Spleen (tissue), 11 donors: ENCODE measurements around the gene ANKRD27. TPM values are rescaled to one million over a fixed set of nuclear protein-coding genes. Genes with fewer than 3 reads are reported as not detected.
"Not testable (repeated sequence)": the region's sequence is repeated elsewhere in the genome, so short reads cannot be mapped to it uniquely, and the experiment has no call there.

Source experiments
- DNase-seq: peaks from one replicate; pipeline ENCODE4 v3.0.0-alpha.2; 2020
- H3K27ac ChIP-seq, 8 donors: fragments of 200-600 bp; sonication (generic) in 7 of 8; 1 replicate in 4 of 8; 2 replicates in 4 of 8; pipeline versions ENCODE4 v1.5.0 to v1.8.0; 2016 to 2021; ENCODE audit warnings: inconsistent platforms in 4 of 8, mild to moderate bottlenecking in 4 of 8, moderate library complexity in 1 of 8
- H3K27me3 ChIP-seq, 7 donors: fragments of 200-600 bp; sonication (generic) in 6 of 7; replicated peaks in 1 of 7; 1 replicate in 4 of 7; 2 replicates in 3 of 7; pipeline versions ENCODE4 v1.5.0 to v1.8.0; 2016 to 2021; ENCODE audit warnings: inconsistent platforms in 3 of 7, mild to moderate bottlenecking in 1 of 7
- H3K36me3 ChIP-seq, 6 donors: fragments of 200-600 bp; sonication (generic) in 5 of 6; 1 replicate in 4 of 6; 2 replicates in 2 of 6; pipeline versions ENCODE4 v1.5.0 to v1.8.0; 2016 to 2021; ENCODE audit warnings: inconsistent platforms in 2 of 6
- H3K4me1 ChIP-seq, 6 donors: fragments of 200-600 bp; sonication (generic) in 5 of 6; 1 replicate in 3 of 6; 2 replicates in 3 of 6; pipeline versions ENCODE4 v1.5.0 to v1.8.0; 2016 to 2021; ENCODE audit warnings: inconsistent platforms in 3 of 6
- H3K4me3 ChIP-seq, 8 donors: fragments of 200-600 bp; sonication (generic) in 7 of 8; 1 replicate in 4 of 8; 2 replicates in 4 of 8; pipeline versions ENCODE4 v1.5.0 to v1.8.0; 2016 to 2021; ENCODE audit warnings: inconsistent platforms in 4 of 8, mild to moderate bottlenecking in 4 of 8, moderate library complexity in 2 of 8
- H3K9me3 ChIP-seq, 8 donors: fragments of 200-600 bp; sonication (generic) in 7 of 8; 1 replicate in 4 of 8; 2 replicates in 4 of 8; pipeline versions ENCODE4 v1.5.0 to v1.8.0; 2016 to 2021; ENCODE audit warnings: inconsistent platforms in 4 of 8
- POLR2A ChIP-seq, 3 donors: fragments of 450-650 bp; IDR thresholded peaks; one replicate each; pipeline ENCODE4 v1.5.1; 2017; ENCODE audit warnings: antibody characterized with exemption in 3 of 3, mild to moderate bottlenecking in 1 of 3
- POLR2AphosphoS5 ChIP-seq, 3 donors: sonication (generic); formaldehyde crosslinking; IDR thresholded peaks; one replicate each; pipeline ENCODE4 v1.5.1; 2017; ENCODE audit warnings: antibody characterized with exemption in 3 of 3
- whole genome bisulfite sequencing, 5 donors: extraction: QIAGEN DNeasy Blood & Tissue Kit in 3 of 5; methylation state at CpG; one replicate each; pipeline versions ENCODE4 v1.1.5 to v1.1.7; 2013 to 2018; 5-methylcytosine and 5-hydroxymethylcytosine counted together
- intact Hi-C: fragments of 100-400 bp; cut with DNase I; formaldehyde crosslinking; loops from one replicate; pipeline ENCODE4 v1.15.0; 2023; ENCODE audit warnings: low total_unique reads
- polyA plus RNA-seq, 3 donors: library from polyadenylated mRNA; stranded (reverse); fragments of 200-250 nt; gene quantifications; one replicate each; pipeline ENCODE4 v1.2.1, GENCODE V29; 2013
- total RNA-seq, 7 donors: library from RNA; depleted of rRNA in 3 of 7; stranded (reverse); fragments of >200 nt in 3 of 7; fragmentation: NEBNext Ultra II Directional in 4 of 7; extraction: Animal tissue kit (Norgen Biotek cat#: 25700) in 4 of 7; gene quantifications; one replicate each; pipeline versions ENCODE4 v1.1.0 to v1.2.1, GENCODE V29; 2016 to 2021
- TF ChIP-seq, protein P1 (sequence below), 11 experiments: fragments of 200-600 bp in 7 of 11; fragments of 450-650 bp in 4 of 11; sonication (generic) in 4 of 11; IDR thresholded peaks in 8 of 11; conservative IDR thresholded peaks in 3 of 11; 1 replicate in 7 of 11; 2 replicates in 4 of 11; pipeline versions ENCODE4 v1.4.0 to v1.8.0; 2016 to 2021; ENCODE audit warnings: antibody characterized with exemption in 11 of 11, inconsistent platforms in 4 of 11, mild to moderate bottlenecking in 1 of 11
- donor health status: healthy with polysubstance abuse.
- donor health status: DM: no; HTN: no; CAD: no; lungs with moderate emphysema.
- donor health status: DM: no; HTN: no; CAD: no.
- donor health status: Bipolar disorder and iron deficiency.
- donor health status: healthy.
- donor health status: DM: no; HTN: no; CAD: no.
- donor health status: DM: yes; HTN: yes; CAD: no.

ANKRD27 gene
- total and polyA plus RNA-seq, 10 donors: 6.5 to 31.7 (median 28.2) TPM

DNA sequence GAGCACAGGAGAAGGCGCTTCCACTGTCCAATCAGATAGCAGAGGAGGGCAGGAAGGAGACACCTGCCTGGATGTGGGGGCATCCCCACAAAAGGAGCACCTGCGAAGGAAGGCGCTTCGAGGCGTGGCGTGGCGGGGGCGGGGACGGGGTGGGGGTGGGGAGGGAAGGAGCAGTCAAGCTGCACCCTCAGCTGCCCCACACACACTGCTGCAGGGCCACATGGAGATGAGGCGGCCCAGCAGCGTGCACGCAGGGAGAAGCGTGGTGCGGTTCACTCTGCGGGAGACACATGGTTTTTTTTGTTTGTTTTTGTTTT lies 21.4 kb downstream of the ANKRD27 start:
- WGBS, 5 donors: 85 to 92% (median 90%) methylated on average over 11 to 15 of the region's 15 CpGs
- Histone ChIP-seq H3K27ac (no peak overlapping the region), H3K4me1 (peaks cover 0 to 21% (median 0%) of the 10 kb centered on the region in 6 donors), H3K4me3 (no peak overlapping the region), H3K9me3 (no peaks in the 10 kb centered on the region), H3K36me3 (peaks cover 0 to 97% (median 47%) of the 10 kb centered on the region in 6 donors), H3K27me3 (no peaks in the 10 kb centered on the region)
- no peak for DNase-seq
- TF ChIP-seq POLR2A (IDR thresholded peaks at IDR 0.05) (no peak), POLR2AphosphoS5 (IDR thresholded peaks at IDR 0.05) (no peak)
- TF ChIP-seq, protein P1, sequence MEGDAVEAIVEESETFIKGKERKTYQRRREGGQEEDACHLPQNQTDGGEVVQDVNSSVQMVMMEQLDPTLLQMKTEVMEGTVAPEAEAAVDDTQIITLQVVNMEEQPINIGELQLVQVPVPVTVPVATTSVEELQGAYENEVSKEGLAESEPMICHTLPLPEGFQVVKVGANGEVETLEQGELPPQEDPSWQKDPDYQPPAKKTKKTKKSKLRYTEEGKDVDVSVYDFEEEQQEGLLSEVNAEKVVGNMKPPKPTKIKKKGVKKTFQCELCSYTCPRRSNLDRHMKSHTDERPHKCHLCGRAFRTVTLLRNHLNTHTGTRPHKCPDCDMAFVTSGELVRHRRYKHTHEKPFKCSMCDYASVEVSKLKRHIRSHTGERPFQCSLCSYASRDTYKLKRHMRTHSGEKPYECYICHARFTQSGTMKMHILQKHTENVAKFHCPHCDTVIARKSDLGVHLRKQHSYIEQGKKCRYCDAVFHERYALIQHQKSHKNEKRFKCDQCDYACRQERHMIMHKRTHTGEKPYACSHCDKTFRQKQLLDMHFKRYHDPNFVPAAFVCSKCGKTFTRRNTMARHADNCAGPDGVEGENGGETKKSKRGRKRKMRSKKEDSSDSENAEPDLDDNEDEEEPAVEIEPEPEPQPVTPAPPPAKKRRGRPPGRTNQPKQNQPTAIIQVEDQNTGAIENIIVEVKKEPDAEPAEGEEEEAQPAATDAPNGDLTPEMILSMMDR (IDR thresholded peaks at IDR 0.05 in 8 of 11, conservative IDR thresholded peaks at IDR 0.05 in 3 of 11): no peak
- intact Hi-C loops: no loop called here

DNA sequence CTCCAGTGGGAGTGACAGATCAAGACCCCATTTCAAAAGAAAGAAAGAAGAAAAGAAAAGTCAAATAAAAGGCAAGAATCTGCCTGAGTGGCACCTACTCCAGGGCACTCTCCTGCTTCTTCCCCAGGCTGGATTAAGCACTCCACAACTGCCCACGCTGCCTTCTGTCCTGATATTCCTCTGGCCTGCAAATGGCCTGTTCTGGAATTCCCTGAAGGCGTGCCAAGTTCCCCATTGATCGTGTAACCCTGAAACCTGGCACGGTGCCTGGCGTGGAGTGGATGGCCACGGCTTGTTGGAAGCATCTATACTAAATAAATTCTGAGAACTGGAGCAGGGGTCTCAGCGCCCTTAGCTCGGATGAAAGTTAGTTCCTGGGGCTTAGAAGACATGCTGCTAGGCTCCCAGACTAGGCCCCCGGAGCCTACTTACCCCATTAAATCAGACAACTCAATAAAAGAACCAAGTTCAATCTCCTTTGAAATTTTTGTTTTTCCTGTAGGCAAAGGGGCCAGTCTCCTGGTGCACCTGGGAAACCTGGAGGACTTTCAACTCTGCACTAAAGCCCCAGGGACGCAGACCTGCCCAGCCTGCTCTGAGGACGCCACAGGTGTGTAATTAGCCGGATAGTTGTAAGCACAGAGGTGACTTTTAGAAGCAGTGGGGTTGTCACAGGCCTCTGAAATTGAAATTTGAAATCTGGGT lies 21.9 kb downstream of the ANKRD27 start:
- no peaks in the 10 kb centered on the region for H3K27me3 ChIP-seq
- WGBS, 5 donors: 71 to 78% (median 75%) methylated on average over 12 of the region's 12 CpGs
- H3K9me3 ChIP-seq: no peaks in the 10 kb centered on the region
- no peak for DNase-seq
- TF ChIP-seq POLR2A (IDR thresholded peaks at IDR 0.05) (no peak), POLR2AphosphoS5 (IDR thresholded peaks at IDR 0.05) (peak in 2 of 3 donors; percentile 8 to 24)
- TF ChIP-seq, protein P1 (IDR thresholded peaks at IDR 0.05 in 8 of 11, conservative IDR thresholded peaks at IDR 0.05 in 3 of 11): no peak
- no peak overlapping the region for H3K27ac ChIP-seq
- intact Hi-C loops: no loop called here
- H3K4me1 ChIP-seq: peaks cover 0 to 21% (median 0%) of the 10 kb centered on the region in 6 donors
- H3K36me3 ChIP-seq: peaks cover 0 to 97% (median 46%) of the 10 kb centered on the region in 6 donors
- H3K4me3 ChIP-seq: no peak overlapping the region

- DNase-seq, H3K27me3 ChIP-seq, intact Hi-C loops, H3K9me3 ChIP-seq, H3K4me3 ChIP-seq, H3K27ac ChIP-seq: not testable (repeated sequence)
- Histone ChIP-seq H3K36me3 (peaks cover 0 to 97% (median 46%) of the 10 kb centered on the region in 6 donors), H3K4me1 (peaks cover 0 to 21% (median 0%) of the 10 kb centered on the region in 6 donors)
- 93 to 98% (median 95%) methylated on average over 13 of the region's 13 CpGs for WGBS, 5 donors
Observed at GRCh38 chr19:32652331-32652730, 22.6 kb downstream of the ANKRD27 start.

DNA sequence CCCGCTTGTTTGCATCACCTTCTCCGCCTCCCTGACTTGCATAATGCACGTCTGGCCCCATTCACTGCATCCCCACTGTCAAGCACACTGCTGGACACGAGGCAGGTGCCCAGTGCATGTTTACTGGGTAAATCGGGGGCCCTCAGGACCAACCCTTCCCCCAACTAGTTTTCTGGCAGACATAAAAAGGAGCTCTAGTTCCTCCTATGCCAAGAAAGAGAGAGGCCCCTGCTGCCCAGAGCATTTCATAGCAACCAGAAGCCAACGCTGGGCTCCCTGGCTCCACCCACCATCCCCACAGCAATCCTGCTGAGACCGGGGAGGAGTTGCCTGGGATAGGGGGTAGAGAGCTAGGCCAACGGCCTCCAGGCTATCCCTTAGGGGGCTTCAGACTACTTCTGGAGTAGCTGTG lies 23.2 kb downstream of the ANKRD27 start:
- no peak for TF ChIP-seq POLR2A (IDR thresholded peaks at IDR 0.05)
- TF ChIP-seq, protein P1 (IDR thresholded peaks at IDR 0.05 in 8 of 11, conservative IDR thresholded peaks at IDR 0.05 in 3 of 11): no peak
- no peak for TF ChIP-seq POLR2AphosphoS5 (IDR thresholded peaks at IDR 0.05)
- DNase-seq: no peak
- Histone ChIP-seq H3K9me3 (no peaks in the 10 kb centered on the region), H3K4me1 (peaks cover 0 to 21% (median 0%) of the 10 kb centered on the region in 6 donors), H3K4me3 (no peak overlapping the region), H3K27ac (no peak overlapping the region), H3K27me3 (no peaks in the 10 kb centered on the region), H3K36me3 (peaks cover 0 to 97% (median 47%) of the 10 kb centered on the region in 6 donors)
- WGBS, 5 donors: 45 to 74% (median 64%) methylated on average over 8 of the region's 8 CpGs
- intact Hi-C loops: no loop called here
